ENCODE results near the gene SCGB1C1.

Gene SCGB1C1

GRCh38 chr11:205221-206001 is 12.5 kb downstream of the SCGB1C1 start:
- no peaks in the 10 kb centered on the region for H3K9me3 ChIP-seq (ENCODE audit: control insufficient read depth, low read length)
- H3K4me3 ChIP-seq (ENCODE audit: insufficient read depth, low read depth, low read length, poor library complexity, severe bottlenecking) = peak overlapping the region; percentile 78
- peaks cover 36% of the 10 kb centered on the region for H3K36me3 ChIP-seq (ENCODE audit: control insufficient read depth, insufficient read depth, low read length)
- no peak overlapping the region for H3K27ac ChIP-seq (ENCODE audit: insufficient read depth, low read length, poor library complexity, severe bottlenecking)
- no peak for DNase-seq
- H3K4me1 ChIP-seq (ENCODE audit: control insufficient read depth, insufficient read depth, low read length, poor library complexity, severe bottlenecking) = peaks cover 41% of the 10 kb centered on the region
- no peaks in the 10 kb centered on the region for H3K27me3 ChIP-seq (replicated peaks; ENCODE audit: control insufficient read depth, insufficient read depth, low read length, poor library complexity, severe bottlenecking)

DNA sequence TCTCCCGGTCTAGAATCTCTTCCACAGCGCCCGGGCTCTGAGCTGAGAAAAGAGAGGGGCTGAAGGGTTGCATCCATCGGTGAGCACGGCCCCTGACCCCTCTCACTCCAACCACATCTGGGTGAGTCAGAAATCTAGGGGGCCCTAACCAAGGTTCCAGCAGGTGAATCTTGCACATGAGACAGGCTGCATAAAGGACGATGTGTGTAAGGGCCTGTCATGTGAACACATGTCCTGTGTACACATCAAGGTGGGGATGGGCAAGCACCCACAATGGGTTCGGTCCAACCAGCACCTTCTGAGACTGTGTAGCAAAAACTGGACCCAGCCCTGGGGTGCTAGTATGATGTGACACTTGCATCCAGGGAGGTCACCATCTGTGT is 13.1 kb downstream of the SCGB1C1 start:
- Histone ChIP-seq H3K4me3 (ENCODE audit: insufficient read depth, low read depth, low read length, poor library complexity, severe bottlenecking) (peak overlapping the region; percentile 78), H3K27me3 (replicated peaks; ENCODE audit: control insufficient read depth, insufficient read depth, low read length, poor library complexity, severe bottlenecking) (no peaks in the 10 kb centered on the region), H3K4me1 (ENCODE audit: control insufficient read depth, insufficient read depth, low read length, poor library complexity, severe bottlenecking) (peaks cover 41% of the 10 kb centered on the region), H3K9me3 (ENCODE audit: control insufficient read depth, low read length) (no peaks in the 10 kb centered on the region), H3K36me3 (ENCODE audit: control insufficient read depth, insufficient read depth, low read length) (peaks cover 42% of the 10 kb centered on the region), H3K27ac (ENCODE audit: insufficient read depth, low read length, poor library complexity, severe bottlenecking) (peak overlapping the region; percentile 90)
- no peak for DNase-seq

GRCh38 chr11:206526-207207 is 13.8 kb downstream of the SCGB1C1 start:
- Histone ChIP-seq H3K9me3 (ENCODE audit: control insufficient read depth, low read length) (no peaks in the 10 kb centered on the region), H3K36me3 (ENCODE audit: control insufficient read depth, insufficient read depth, low read length) (peaks cover 49% of the 10 kb centered on the region), H3K27ac (ENCODE audit: insufficient read depth, low read length, poor library complexity, severe bottlenecking) (peak overlapping the region; percentile 90), H3K27me3 (replicated peaks; ENCODE audit: control insufficient read depth, insufficient read depth, low read length, poor library complexity, severe bottlenecking) (no peaks in the 10 kb centered on the region), H3K4me3 (ENCODE audit: insufficient read depth, low read depth, low read length, poor library complexity, severe bottlenecking) (peak overlapping the region; percentile 78), H3K4me1 (ENCODE audit: control insufficient read depth, insufficient read depth, low read length, poor library complexity, severe bottlenecking) (peaks cover 40% of the 10 kb centered on the region)
- DNase-seq = no peak

- Histone ChIP-seq H3K4me1 (ENCODE audit: control insufficient read depth, insufficient read depth, low read length, poor library complexity, severe bottlenecking) (peaks cover 37% of the 10 kb centered on the region), H3K27me3 (replicated peaks; ENCODE audit: control insufficient read depth, insufficient read depth, low read length, poor library complexity, severe bottlenecking) (no peaks in the 10 kb centered on the region), H3K36me3 (ENCODE audit: control insufficient read depth, insufficient read depth, low read length) (peaks cover 55% of the 10 kb centered on the region), H3K27ac (ENCODE audit: insufficient read depth, low read length, poor library complexity, severe bottlenecking) (peak within 1 kb of the TSS; percentile 95), H3K4me3 (ENCODE audit: insufficient read depth, low read depth, low read length, poor library complexity, severe bottlenecking) (peak within 1 kb of the TSS; percentile 87), H3K9me3 (ENCODE audit: control insufficient read depth, low read length) (no peaks in the 10 kb centered on the region)
- peak; percentile 97 for DNase-seq
These were observed 14.5 kb downstream of the SCGB1C1 start, which contains the start of the genes BET1L and RIC8A for GRCh38 chr11:207208-207862. TSS of gene BET1L (minus strand) at chr11:207399. CDS start at chr11:207321, 78 bp downstream. TSS of gene RIC8A (plus strand) at chr11:207708. CDS start at chr11:208855, 1,147 bp downstream.

DNA sequence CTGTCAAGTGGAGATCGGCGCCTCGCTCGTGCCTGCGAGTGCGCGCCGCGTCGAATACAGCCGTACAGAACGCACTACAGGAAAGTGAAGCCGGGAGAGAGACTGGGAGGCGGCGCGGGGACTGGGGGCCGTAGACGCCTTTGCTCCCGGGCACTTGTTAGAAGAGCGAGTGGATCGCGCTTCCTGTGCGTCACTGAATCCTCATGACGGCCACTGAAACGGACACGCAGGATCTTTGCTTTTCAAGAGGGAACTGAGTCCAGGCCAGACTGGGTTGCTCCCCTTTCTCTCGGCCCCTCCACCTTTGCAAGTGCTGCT is 14.9 kb downstream of the SCGB1C1 start:
- H3K9me3 ChIP-seq (ENCODE audit: control insufficient read depth, low read length) = no peaks in the 10 kb centered on the region
- H3K27me3 ChIP-seq (replicated peaks; ENCODE audit: control insufficient read depth, insufficient read depth, low read length, poor library complexity, severe bottlenecking) = no peaks in the 10 kb centered on the region
- H3K36me3 ChIP-seq (ENCODE audit: control insufficient read depth, insufficient read depth, low read length) = peaks cover 58% of the 10 kb centered on the region
- H3K4me1 ChIP-seq (ENCODE audit: control insufficient read depth, insufficient read depth, low read length, poor library complexity, severe bottlenecking) = peaks cover 37% of the 10 kb centered on the region
- peak overlapping the region; percentile 87 for H3K4me3 ChIP-seq (ENCODE audit: insufficient read depth, low read depth, low read length, poor library complexity, severe bottlenecking)
- DNase-seq = no peak
- H3K27ac ChIP-seq (ENCODE audit: insufficient read depth, low read length, poor library complexity, severe bottlenecking) = peak overlapping the region; percentile 95

DNA sequence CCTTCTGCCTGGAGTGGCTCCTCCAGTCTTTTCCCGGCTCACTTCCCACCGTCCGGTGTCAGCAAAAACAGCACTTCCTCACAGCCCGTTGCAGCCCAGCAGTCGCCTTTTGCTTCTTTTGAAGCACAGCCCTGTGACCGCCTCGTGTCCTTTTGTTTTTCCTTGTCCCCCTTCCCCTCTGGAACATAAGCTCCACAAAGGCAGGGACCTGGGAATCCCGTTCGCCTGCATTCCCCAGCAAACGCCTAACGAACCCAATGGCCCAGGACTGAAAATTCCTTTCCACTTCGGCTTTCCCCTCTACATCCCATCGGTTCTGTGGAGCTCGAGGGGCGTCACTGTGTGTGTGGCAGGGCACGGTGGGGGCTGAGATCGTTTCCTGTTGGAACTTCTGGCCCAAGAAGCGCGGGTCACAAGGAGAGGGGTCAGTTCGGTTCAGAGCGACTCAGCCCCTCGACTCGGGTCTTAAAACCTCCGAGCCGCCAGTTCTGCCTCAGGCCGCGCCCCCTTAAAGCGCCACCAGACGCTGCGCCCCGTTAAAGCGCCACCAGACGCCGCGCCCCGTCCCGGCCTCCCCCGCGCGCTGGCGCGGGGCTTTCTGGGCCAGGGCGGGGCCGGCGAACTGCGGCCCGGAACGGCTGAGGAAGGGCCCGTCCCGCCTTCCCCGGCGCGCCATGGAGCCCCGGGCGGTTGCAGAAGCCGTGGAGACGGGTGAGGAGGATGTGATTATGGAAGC is 15.5 kb downstream of the SCGB1C1 start:
- DNase-seq = peak; percentile 71 to 74 (median 73)
- Histone ChIP-seq H3K27ac (ENCODE audit: insufficient read depth, low read length, poor library complexity, severe bottlenecking) (peak overlapping the region; percentile 95), H3K27me3 (replicated peaks; ENCODE audit: control insufficient read depth, insufficient read depth, low read length, poor library complexity, severe bottlenecking) (no peaks in the 10 kb centered on the region), H3K9me3 (ENCODE audit: control insufficient read depth, low read length) (no peaks in the 10 kb centered on the region), H3K4me3 (ENCODE audit: insufficient read depth, low read depth, low read length, poor library complexity, severe bottlenecking) (peak overlapping the region; percentile 87), H3K4me1 (ENCODE audit: control insufficient read depth, insufficient read depth, low read length, poor library complexity, severe bottlenecking) (peaks cover 33% of the 10 kb centered on the region), H3K36me3 (ENCODE audit: control insufficient read depth, insufficient read depth, low read length) (peaks cover 58% of the 10 kb centered on the region)

DNA sequence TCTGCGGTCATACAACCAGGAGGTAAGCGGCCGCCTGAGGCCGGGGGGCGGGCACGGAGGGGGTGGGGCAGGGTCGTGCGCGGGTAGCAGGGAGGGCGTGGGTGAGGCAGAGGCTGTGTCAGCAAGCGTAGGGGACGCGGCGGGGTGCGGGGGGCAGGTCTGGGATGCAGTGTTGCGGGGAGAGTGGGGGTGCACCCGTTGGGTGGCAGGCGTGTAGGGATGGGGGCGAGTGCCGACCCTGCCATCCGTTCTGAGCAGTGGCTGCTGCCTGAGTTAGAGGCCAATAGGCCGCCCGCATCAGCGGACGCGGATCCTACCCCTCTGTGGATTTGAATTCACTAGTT is 16.0 kb downstream of the SCGB1C1 start:
- H3K4me3 ChIP-seq (ENCODE audit: insufficient read depth, low read depth, low read length, poor library complexity, severe bottlenecking) = peak overlapping the region; percentile 87
- H3K9me3 ChIP-seq (ENCODE audit: control insufficient read depth, low read length) = no peaks in the 10 kb centered on the region
- H3K27me3 ChIP-seq (replicated peaks; ENCODE audit: control insufficient read depth, insufficient read depth, low read length, poor library complexity, severe bottlenecking) = no peaks in the 10 kb centered on the region
- no peak for DNase-seq
- peaks cover 33% of the 10 kb centered on the region for H3K4me1 ChIP-seq (ENCODE audit: control insufficient read depth, insufficient read depth, low read length, poor library complexity, severe bottlenecking)
- peaks cover 58% of the 10 kb centered on the region for H3K36me3 ChIP-seq (ENCODE audit: control insufficient read depth, insufficient read depth, low read length)
- peak overlapping the region; percentile 95 for H3K27ac ChIP-seq (ENCODE audit: insufficient read depth, low read length, poor library complexity, severe bottlenecking)

- H3K4me3 ChIP-seq (ENCODE audit: insufficient read depth, low read depth, low read length, poor library complexity, severe bottlenecking) = peak overlapping the region; percentile 87
- no peaks in the 10 kb centered on the region for H3K27me3 ChIP-seq (replicated peaks; ENCODE audit: control insufficient read depth, insufficient read depth, low read length, poor library complexity, severe bottlenecking)
- no peak for DNase-seq
- peak overlapping the region; percentile 95 for H3K27ac ChIP-seq (ENCODE audit: insufficient read depth, low read length, poor library complexity, severe bottlenecking)
- H3K4me1 ChIP-seq (ENCODE audit: control insufficient read depth, insufficient read depth, low read length, poor library complexity, severe bottlenecking) = peaks cover 33% of the 10 kb centered on the region
- H3K9me3 ChIP-seq (ENCODE audit: control insufficient read depth, low read length) = no peaks in the 10 kb centered on the region
- H3K36me3 ChIP-seq (ENCODE audit: control insufficient read depth, insufficient read depth, low read length) = peaks cover 59% of the 10 kb centered on the region
These were observed 16.6 kb downstream of the SCGB1C1 start for GRCh38 chr11:209275-210121.

GRCh38 chr11:210122-210802 is 17.4 kb downstream of the SCGB1C1 start:
- Histone ChIP-seq H3K9me3 (ENCODE audit: control insufficient read depth, low read length) (no peaks in the 10 kb centered on the region), H3K4me3 (ENCODE audit: insufficient read depth, low read depth, low read length, poor library complexity, severe bottlenecking) (no peak overlapping the region), H3K27ac (ENCODE audit: insufficient read depth, low read length, poor library complexity, severe bottlenecking) (peak overlapping the region; percentile 95), H3K36me3 (ENCODE audit: control insufficient read depth, insufficient read depth, low read length) (peaks cover 60% of the 10 kb centered on the region), H3K4me1 (ENCODE audit: control insufficient read depth, insufficient read depth, low read length, poor library complexity, severe bottlenecking) (peaks cover 30% of the 10 kb centered on the region), H3K27me3 (replicated peaks; ENCODE audit: control insufficient read depth, insufficient read depth, low read length, poor library complexity, severe bottlenecking) (no peaks in the 10 kb centered on the region)
- no peak for DNase-seq
